SIG-M5 (cell line): ENCODE results near the gene EMP1.
"Not testable (repeated sequence)": the region's sequence is repeated elsewhere in the genome, so short reads cannot be mapped to it uniquely, and the experiment has no call there.

Experiments used
- DNase-seq: peaks from one replicate; lab custom pipeline; 2025; lab: John Stamatoyannopoulos, UW

The EMP1 gene

DNA sequence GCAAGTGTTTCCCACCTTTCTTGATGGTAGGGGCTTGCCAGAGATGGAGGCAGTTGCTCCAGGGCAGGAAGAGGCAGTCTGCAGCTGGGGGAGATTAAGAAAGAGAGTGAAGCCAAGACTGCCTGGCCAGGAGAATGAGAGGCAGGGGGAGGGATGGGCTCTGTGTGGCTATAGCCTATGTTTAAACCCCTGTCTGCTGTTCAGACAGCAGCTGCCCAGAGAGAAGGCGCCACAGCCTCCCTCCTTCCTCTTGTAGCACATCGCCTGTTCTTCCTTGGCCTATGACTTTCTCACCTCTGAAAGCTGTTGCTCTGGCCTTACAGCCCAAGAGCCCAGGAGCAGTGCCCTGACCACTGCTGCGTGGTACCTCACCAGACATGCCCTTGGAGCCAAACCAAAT lies 61.7 kb downstream of the EMP1 start:
- no peak for DNase-seq

GRCh38 chr12:13258717-13259119 lies 62.2 kb downstream of the EMP1 start:
- DNase-seq, result no peak

- DNase-seq, result not testable (repeated sequence)
Observed at GRCh38 chr12:13259625-13260024, 63.1 kb downstream of the EMP1 start.

DNA sequence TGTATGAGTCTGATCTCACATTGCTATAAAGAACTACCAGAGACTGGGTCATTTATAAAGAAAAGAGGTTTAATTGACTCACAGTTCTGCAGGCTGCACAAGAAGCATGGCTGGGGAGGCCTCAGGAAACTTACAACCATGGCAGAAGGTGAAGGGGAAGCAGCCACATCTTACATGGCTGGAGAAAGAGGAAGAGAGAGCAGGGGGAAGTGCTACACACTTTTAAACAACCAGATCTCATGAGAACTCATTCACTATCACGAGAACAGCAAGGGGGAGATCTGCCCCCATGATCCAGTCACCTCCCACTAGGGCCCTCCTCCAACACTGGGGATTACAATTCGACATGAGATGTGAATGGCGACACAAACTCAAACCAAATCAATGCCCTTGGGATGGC lies 71.3 kb downstream of the EMP1 start:
- not testable (repeated sequence) for DNase-seq

- no peak for DNase-seq
Observed at GRCh38 chr12:13268581-13268980, 72.1 kb downstream of the EMP1 start.
